ENCODE data around the gene ZBTB43. TPM values are rescaled to one million over a fixed set of nuclear protein-coding genes. Genes with fewer than 3 reads are reported as not detected.

ZBTB43 gene
- total RNA-seq, 2 experiments from 2014 or later, result 14.3 to 21.1 TPM

GRCh38 chr9:126794441-126794840, 10.4 kb upstream of the ZBTB43 start:
- intact Hi-C loops (cut with micrococcal nuclease), result no loop called here
- Mint-ChIP-seq H3K9me3 (no peaks in the 10 kb centered on the region), H3K36me3 (ENCODE audit: low read depth) (no peaks in the 10 kb centered on the region), H3K4me3 (no peak overlapping the region), H3K27ac (no peak overlapping the region), H3K27me3 (peaks cover 7% of the 10 kb centered on the region), H3K4me1 (ENCODE audit: low read depth) (no peaks in the 10 kb centered on the region)
- CTCF ChIA-PET, result interaction anchor here (1.7 to 1.8 kb wide), 2 partner anchors 13 to 88 kb away, joined by 4 read pairs; no protein-coding TSS in a partner anchor
- ATAC-seq (no peak), DNase-seq (no peak)
- no peak for TF ChIP-seq CTCF (IDR thresholded peaks at IDR 0.05)
- POLR2A ChIA-PET, result no interaction called here

- intact Hi-C loops (cut with micrococcal nuclease), result no loop called here
- ATAC-seq (no peak), DNase-seq (no peak)
- no peak for TF ChIP-seq CTCF (IDR thresholded peaks at IDR 0.05)
- ChIA-PET CTCF (interaction anchor here (1.4 kb wide), 1 partner anchor 15 kb away, joined by 3 read pairs; no protein-coding TSS in a partner anchor), POLR2A (no interaction called here)
- Mint-ChIP-seq H3K4me3 (no peak overlapping the region), H3K9me3 (no peaks in the 10 kb centered on the region), H3K27me3 (peaks cover 1% of the 10 kb centered on the region), H3K4me1 (ENCODE audit: low read depth) (no peaks in the 10 kb centered on the region), H3K27ac (no peak overlapping the region), H3K36me3 (ENCODE audit: low read depth) (no peaks in the 10 kb centered on the region)
Observed at GRCh38 chr9:126796758-126797157, 8.1 kb upstream of the ZBTB43 start.

- Mint-ChIP-seq H3K27ac (no peak overlapping the region), H3K27me3 (no peaks in the 10 kb centered on the region), H3K36me3 (ENCODE audit: low read depth) (no peaks in the 10 kb centered on the region), H3K4me1 (ENCODE audit: low read depth) (no peaks in the 10 kb centered on the region), H3K4me3 (no peak overlapping the region), H3K9me3 (no peaks in the 10 kb centered on the region)
- no peak for DNase-seq
- POLR2A ChIA-PET, result no interaction called here
- TF ChIP-seq CTCF (IDR thresholded peaks at IDR 0.05), result no peak
- CTCF ChIA-PET, result interaction anchor here (1.2 kb wide), 1 partner anchor 16 kb away, joined by 3 read pairs; no protein-coding TSS in a partner anchor
- no peak for ATAC-seq
- intact Hi-C loops (cut with micrococcal nuclease), result no loop called here
Observed at GRCh38 chr9:126797903-126798302, 6.9 kb upstream of the ZBTB43 start.

GRCh38 chr9:126799034-126799433, 5.8 kb upstream of the ZBTB43 start:
- Mint-ChIP-seq H3K9me3 (no peaks in the 10 kb centered on the region), H3K27ac (no peak overlapping the region), H3K27me3 (no peaks in the 10 kb centered on the region), H3K4me1 (ENCODE audit: low read depth) (no peaks in the 10 kb centered on the region), H3K36me3 (ENCODE audit: low read depth) (no peaks in the 10 kb centered on the region), H3K4me3 (no peak overlapping the region)
- TF ChIP-seq CTCF (IDR thresholded peaks at IDR 0.05), result no peak
- ChIA-PET CTCF (interaction anchor here (1.2 to 4.4 kb wide), 3 partner anchors 10 to 93 kb away, joined by 3 to 24 read pairs (median 3); no protein-coding TSS in a partner anchor), POLR2A (no interaction called here)
- intact Hi-C loops (cut with micrococcal nuclease), result no loop called here
- ATAC-seq (no peak), DNase-seq (no peak)

- peaks cover 3% of the 10 kb centered on the region for H3K36me3 Mint-ChIP-seq (ENCODE audit: low read depth)
- H3K4me1 Mint-ChIP-seq (ENCODE audit: low read depth), result peaks cover 15% of the 10 kb centered on the region
- no peaks in the 10 kb centered on the region for H3K27me3 Mint-ChIP-seq
- DNase-seq, result no peak
- no peak overlapping the region for H3K27ac Mint-ChIP-seq
- TF ChIP-seq CTCF (IDR thresholded peaks at IDR 0.05), result no peak
- CTCF ChIA-PET, result interaction anchor here (0.5 to 4.4 kb wide), 4 partner anchors 21 to 100 kb away, joined by 3 to 24 read pairs (median 6); no protein-coding TSS in a partner anchor
- no peaks in the 10 kb centered on the region for H3K9me3 Mint-ChIP-seq
- POLR2A ChIA-PET, result interaction anchor here (1.4 kb wide), 1 partner anchor 57 kb away, joined by 3 read pairs; the partner anchor contains the start of gene ZBTB34
- intact Hi-C loops (cut with micrococcal nuclease), result no loop called here
- no peak for ATAC-seq
- H3K4me3 Mint-ChIP-seq, result no peak overlapping the region
Observed at GRCh38 chr9:126802318-126803059, 2.4 kb upstream of the ZBTB43 start.

Measured in activated CD8-positive, alpha-beta T cell treated with anti-CD3 and anti-CD28 coated beads for 36 hours (primary cell).